LNCAP (cell line): Measurements from ENCODE around the gene TMIGD3.

ENCODE experiments used
- CTCF ChIP-seq: fragments of 450-650 bp; IDR thresholded peaks from 2 replicates; pipeline ENCODE4 v1.5.1; 2017; ENCODE audit warnings: mild to moderate bottlenecking

Gene TMIGD3

GRCh38 chr1:111513410-111514020, 10.1 kb upstream of the TMIGD3 start:
- TF ChIP-seq CTCF, result no peak

- no peak for TF ChIP-seq CTCF
Measured at GRCh38 chr1:111512931-111513330, 9.5 kb upstream of the TMIGD3 start.

DNA sequence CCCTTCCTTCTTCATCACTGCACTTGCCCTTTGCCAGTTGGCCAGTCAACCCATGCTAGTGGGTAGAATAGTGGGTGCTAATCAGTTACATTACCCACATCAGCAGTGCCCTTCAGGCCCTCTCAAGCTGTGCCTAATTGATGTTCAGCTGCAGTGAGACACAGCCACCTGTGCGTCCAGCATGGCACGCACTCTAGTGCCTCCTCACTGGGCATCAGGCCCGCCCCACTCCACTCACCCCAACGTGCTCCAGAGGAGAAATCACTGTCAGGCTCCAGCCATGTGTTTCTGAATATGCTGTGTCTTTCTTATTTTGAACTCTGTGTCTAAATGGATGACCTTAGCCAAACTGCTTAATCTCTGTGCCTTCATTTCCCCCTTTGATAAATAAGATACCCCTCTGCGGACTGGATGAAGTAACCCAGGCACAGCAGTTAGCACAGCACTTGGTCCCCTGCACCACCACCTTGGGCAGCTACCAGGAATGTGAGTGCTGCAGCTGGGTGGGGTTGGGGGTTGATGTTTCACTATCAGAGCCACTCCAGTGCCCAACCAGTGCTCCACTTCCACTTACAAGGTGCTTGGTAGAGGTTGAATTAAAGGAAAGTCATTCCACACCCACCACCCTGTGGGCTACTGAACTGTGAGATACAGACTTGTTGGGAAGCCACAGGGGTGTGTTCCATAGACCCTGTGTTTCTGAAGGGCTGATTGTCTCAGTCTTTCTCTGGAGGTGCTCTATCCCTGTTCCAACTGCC, 8.9 kb upstream of the TMIGD3 start:
- no peak for TF ChIP-seq CTCF

DNA sequence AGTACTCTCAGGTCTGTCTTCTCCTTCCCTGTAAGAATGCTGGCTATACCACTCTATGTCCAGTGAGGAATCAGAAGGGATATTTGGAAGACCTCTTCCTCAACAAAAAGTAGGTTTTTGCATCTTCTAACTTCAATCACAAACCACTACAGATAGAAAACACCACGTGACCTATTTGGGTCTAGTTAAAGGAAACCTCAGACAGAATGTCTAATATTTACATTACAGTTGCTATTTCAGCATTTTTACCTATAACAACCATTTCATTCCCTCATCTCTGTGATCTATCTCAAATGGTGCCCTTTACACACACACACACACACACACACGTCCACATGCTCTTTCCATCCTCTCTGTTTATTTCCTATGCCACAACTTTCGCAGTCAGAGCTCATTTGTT, 7.9 kb upstream of the TMIGD3 start:
- TF ChIP-seq CTCF, result no peak

- TF ChIP-seq CTCF, result no peak
Measured at GRCh38 chr1:111509997-111510375, 6.6 kb upstream of the TMIGD3 start.

GRCh38 chr1:111507411-111508201, 4.2 kb upstream of the TMIGD3 start:
- TF ChIP-seq CTCF, result no peak

- TF ChIP-seq CTCF, result no peak
Measured at GRCh38 chr1:111506561-111506960, 3.1 kb upstream of the TMIGD3 start.
